ENCODE data around the gene CYB561D1. TPM values are rescaled to one million over a fixed set of nuclear protein-coding genes. Genes with fewer than 3 reads are reported as not detected.

CYB561D1 gene
- total RNA-seq, 1 donor from 2014 or later = 8.3 TPM

GRCh38 chr1:109508001-109508872 lies 14.3 kb downstream of the CYB561D1 start:
- Histone ChIP-seq H3K4me3 (peak overlapping the region in 1 of 2 donors; percentile 87), H3K9me3 (no peaks in the 10 kb centered on the region), H3K27me3 (no peaks in the 10 kb centered on the region), H3K36me3 (no peaks in the 10 kb centered on the region), H3K27ac (no peak overlapping the region), H3K4me1 (peaks cover 28% of the 10 kb centered on the region)
- TF ChIP-seq POLR2AphosphoS5 (IDR thresholded peaks at IDR 0.05; ENCODE audit: insufficient read depth in 1 of 2, low read depth in 1 of 2) (no peak), CTCF (IDR thresholded peaks at IDR 0.05) (no peak), POLR2A (IDR thresholded peaks at IDR 0.05) (no peak)
- intact Hi-C loops (cut with DNase I) = no loop called here
- DNase-seq (ENCODE audit: extremely low spot score in 2 of 2) = no peak

GRCh38 chr1:109508873-109509175 lies 14.9 kb downstream of the CYB561D1 start:
- no peak for DNase-seq (ENCODE audit: extremely low spot score in 2 of 2)
- no peaks in the 10 kb centered on the region for H3K9me3 ChIP-seq
- H3K4me1 ChIP-seq = peaks cover 25% of the 10 kb centered on the region
- H3K27ac ChIP-seq = peak overlapping the region; percentile 70
- TF ChIP-seq POLR2AphosphoS5 (IDR thresholded peaks at IDR 0.05; ENCODE audit: insufficient read depth in 1 of 2, low read depth in 1 of 2) (no peak), POLR2A (IDR thresholded peaks at IDR 0.05) (no peak), CTCF (IDR thresholded peaks at IDR 0.05) (no peak)
- peak overlapping the region; percentile 77 to 87 for H3K4me3 ChIP-seq
- H3K36me3 ChIP-seq = no peaks in the 10 kb centered on the region
- intact Hi-C loops (cut with DNase I) = no loop called here
- H3K27me3 ChIP-seq = no peaks in the 10 kb centered on the region

- no peak for DNase-seq (ENCODE audit: extremely low spot score in 2 of 2)
- intact Hi-C loops (cut with DNase I) = no loop called here
- no peaks in the 10 kb centered on the region for H3K9me3 ChIP-seq
- no peaks in the 10 kb centered on the region for H3K36me3 ChIP-seq
- no peaks in the 10 kb centered on the region for H3K27me3 ChIP-seq
- TF ChIP-seq POLR2AphosphoS5 (IDR thresholded peaks at IDR 0.05; ENCODE audit: insufficient read depth in 1 of 2, low read depth in 1 of 2) (no peak), CTCF (IDR thresholded peaks at IDR 0.05) (no peak)
- H3K4me1 ChIP-seq = peaks cover 19% of the 10 kb centered on the region
- H3K27ac ChIP-seq = peak within 1 kb of the TSS; percentile 70
- H3K4me3 ChIP-seq = peak within 1 kb of the TSS; percentile 77 to 87
Observed at GRCh38 chr1:109509176-109510134, 15.6 kb downstream of the CYB561D1 start, which contains the start of gene AMIGO1. AMIGO1 (minus strand) TSS chr1:109509727; CDS start chr1:109508912, 815 bp downstream.

GRCh38 chr1:109513110-109513710 lies 19.3 kb downstream of the CYB561D1 start:
- intact Hi-C loops (cut with DNase I) = no loop called here
- no peaks in the 10 kb centered on the region for H3K36me3 ChIP-seq
- no peak overlapping the region for H3K27ac ChIP-seq
- no peak overlapping the region for H3K4me3 ChIP-seq
- H3K9me3 ChIP-seq = no peaks in the 10 kb centered on the region
- H3K4me1 ChIP-seq = peaks cover 19% of the 10 kb centered on the region
- no peaks in the 10 kb centered on the region for H3K27me3 ChIP-seq
- no peak for TF ChIP-seq POLR2AphosphoS5 (IDR thresholded peaks at IDR 0.05; ENCODE audit: insufficient read depth in 1 of 2, low read depth in 1 of 2)
- TF ChIP-seq POLR2A (IDR thresholded peaks at IDR 0.05) = no peak
- TF ChIP-seq CTCF (IDR thresholded peaks at IDR 0.05) = no peak
- no peak for DNase-seq (ENCODE audit: extremely low spot score in 2 of 2)
